IMR-90 (cell line): Measurements from ENCODE around the gene LIN9. TPM values are rescaled to one million over a fixed set of nuclear protein-coding genes. Genes with fewer than 3 reads are reported as not detected.
A peak's percentile ranks its signal among the peaks of the same experiment; 100 is the strongest.

Experiments
- ATAC-seq: fragments of 200-7000 bp; cut with Tn5 transposase; 2 replicates; pipeline ENCODE4 v1.9.1; 2020; ENCODE audit warnings: low read depth, mild to moderate bottlenecking, moderate library complexity
- BruUV-seq: library from RNA; stranded (reverse); fragments of 400-500 nt; replicated peaks from 2 replicates; lab custom pipeline; 2021; lab: Mats Ljungman, UMichigan
- CTCF ChIA-PET: fragments of 300-600 bp; formaldehyde crosslinking; extraction: SDS; loops from one replicate; lab custom pipeline; 2021; ENCODE audit warnings: antibody characterized with exemption; lab: Yijun Ruan, JAX
- POLR2A ChIA-PET: fragments of 300-600 bp; sonication (Branson Sonifier 250); formaldehyde crosslinking; loops from one replicate; lab custom pipeline; 2022; ENCODE audit warnings: antibody characterized with exemption; ENCODE audit not compliant: unreplicated experiment; lab: Charles Lee
- DNase-seq: peaks from one replicate; pipeline ENCODE4 v3.0.0; 2013
- H2AFZ ChIP-seq: replicated peaks from 2 replicates; pipeline ENCODE3; 2013; ENCODE audit warnings: low read length, mild to moderate bottlenecking; ENCODE audit not compliant: poor library complexity
- H2AK5ac ChIP-seq: 2 replicates; pipeline ENCODE4 v1.6.1; 2013; ENCODE audit warnings: low read depth, low read length, inconsistent platforms
- H2AK9ac ChIP-seq: replicated peaks from 2 replicates; pipeline ENCODE3; 2013; ENCODE audit warnings: mild to moderate bottlenecking, low read depth, low read length, moderate library complexity; ENCODE audit not compliant: poor library complexity
- H2BK120ac ChIP-seq: 2 replicates; pipeline ENCODE4 v1.6.1; 2013; ENCODE audit warnings: low read depth, low read length, inconsistent platforms
- H2BK15ac ChIP-seq: 3 replicates; pipeline ENCODE4 v1.6.1; 2013; ENCODE audit warnings: low read depth, low read length, inconsistent platforms
- H2BK20ac ChIP-seq: 2 replicates; pipeline ENCODE4 v1.6.1; 2013; ENCODE audit warnings: low read depth, mild to moderate bottlenecking, inconsistent platforms, low read length, moderate library complexity
- H2BK5ac ChIP-seq: 2 replicates; pipeline ENCODE4 v1.6.1; 2013; ENCODE audit warnings: mild to moderate bottlenecking, low read depth, low read length, inconsistent platforms; ENCODE audit not compliant: poor library complexity, severe bottlenecking
- H3K14ac ChIP-seq: replicated peaks from 2 replicates; pipeline ENCODE4 v1.6.1; 2013; ENCODE audit warnings: low read depth, low read length, inconsistent platforms
- H3K18ac ChIP-seq: 2 replicates; pipeline ENCODE4 v1.6.1; 2013; ENCODE audit warnings: low read depth, low read length, control low read depth
- H3K23ac ChIP-seq: 2 replicates; pipeline ENCODE4 v1.6.1; 2013; ENCODE audit warnings: low read depth, low read length, inconsistent platforms
- H3K27ac ChIP-seq: 2 replicates; pipeline ENCODE4 v1.5.1; 2013; ENCODE audit warnings: mild to moderate bottlenecking, control low read depth, low read length; ENCODE audit not compliant: insufficient read depth
- H3K27me3 ChIP-seq: 2 replicates; pipeline ENCODE4 v1.6.1; 2013; ENCODE audit warnings: low read length; ENCODE audit not compliant: control insufficient read depth, insufficient read depth
- H3K36me3 ChIP-seq: 2 replicates; pipeline ENCODE4 v1.6.1; 2013; ENCODE audit warnings: low read length, mixed read lengths; ENCODE audit not compliant: control insufficient read depth, insufficient read depth
- H3K4ac ChIP-seq: 2 replicates; pipeline ENCODE4 v1.6.1; 2013; ENCODE audit warnings: low read depth, low read length, inconsistent platforms
- H3K4me1 ChIP-seq: 2 replicates; pipeline ENCODE4 v1.6.1; 2013; ENCODE audit warnings: low read length, mixed read lengths; ENCODE audit not compliant: control insufficient read depth, insufficient read depth
- H3K4me2 ChIP-seq: 2 replicates; pipeline ENCODE4 v1.6.1; 2013; ENCODE audit warnings: low read depth, mild to moderate bottlenecking, control low read depth, low read length, moderate library complexity
- H3K4me3 ChIP-seq: 2 replicates; pipeline ENCODE4 v1.5.1; 2013; ENCODE audit warnings: low read depth, mild to moderate bottlenecking, control low read depth, low read length, moderate library complexity; ENCODE audit not compliant: insufficient read depth
- H3K56ac ChIP-seq: 2 replicates; pipeline ENCODE4 v1.6.1; 2013; ENCODE audit warnings: low read length, inconsistent platforms; ENCODE audit not compliant: insufficient read depth; ENCODE audit errors: extremely low read depth
- H3K79me1 ChIP-seq, 2 experiments: 2 replicates each; pipeline ENCODE4 v1.6.1; 2013; ENCODE audit warnings: low read length in 2 of 2, inconsistent platforms in 1 of 2, low read depth in 1 of 2
- H3K9ac ChIP-seq: 2 replicates; pipeline ENCODE4 v1.6.1; 2013; ENCODE audit warnings: low read depth, low read length, control low read depth
- H3K9me1 ChIP-seq: 2 replicates; pipeline ENCODE4 v1.6.1; 2013; ENCODE audit warnings: low read length, inconsistent platforms; ENCODE audit not compliant: insufficient read depth
- H3K9me3 ChIP-seq: 2 replicates; pipeline ENCODE4 v1.6.1; 2013; ENCODE audit warnings: low read length; ENCODE audit not compliant: control insufficient read depth, insufficient read depth
- H4K20me1 ChIP-seq: 2 replicates; pipeline ENCODE4 v1.6.1; 2013; ENCODE audit warnings: low read length, inconsistent platforms; ENCODE audit not compliant: insufficient read depth
- H4K5ac ChIP-seq: 2 replicates; pipeline ENCODE4 v1.6.1; 2013; ENCODE audit warnings: mild to moderate bottlenecking, low read depth, low read length, control low read depth
- H4K8ac ChIP-seq, 2 experiments: 2 replicates each; pipeline ENCODE4 v1.6.1; 2013; ENCODE audit warnings: low read depth in 2 of 2, low read length in 2 of 2, control low read depth in 1 of 2, inconsistent platforms in 1 of 2
- H4K91ac ChIP-seq: 2 replicates; pipeline ENCODE4 v1.6.1; 2013; ENCODE audit warnings: low read depth, low read length, inconsistent platforms; ENCODE audit not compliant: insufficient read depth
- BHLHE40 ChIP-seq: fragments of 150-350 bp; IDR thresholded peaks from 2 replicates; pipeline ENCODE4 v1.6.1; 2016; ENCODE audit warnings: mild to moderate bottlenecking, low read depth, low read length
- NFE2L2 ChIP-seq: fragments of 150-350 bp; IDR thresholded peaks from 2 replicates; pipeline ENCODE4 v1.6.1; 2016; ENCODE audit warnings: low read depth, mild to moderate bottlenecking, low read length
- WGBS, 2 experiments: methylation state at CpG; one replicate each; pipeline versions ENCODE4 v1.1.5 to v1.1.7; 2013; ENCODE audit warnings: missing lambda C conversion rate in 2 of 2; ENCODE audit not compliant: insufficient read length in 1 of 2; ENCODE audit errors: extremely low coverage in 2 of 2; 5-methylcytosine and 5-hydroxymethylcytosine counted together
- dilution Hi-C: fragments of 300-500 bp; cut with HindIII; formaldehyde crosslinking; loops from one replicate; pipeline ENCODE4 v1.14.3; 2018; ENCODE audit warnings: low sequenced_read_pairs; ENCODE audit not compliant: unreplicated experiment
- in situ Hi-C: fragments of 300-500 bp; cut with MboI; formaldehyde crosslinking; loops from 3 replicates; pipeline ENCODE4 v1.14.3; 2019; ENCODE audit warnings: low sequenced_read_pairs, inconsistent platforms, mixed read lengths
- intact Hi-C: fragments of 100-400 bp; cut with micrococcal nuclease; formaldehyde crosslinking; loops from 2 replicates; pipeline ENCODE4 v1.10.0; 2022
- polyA plus RNA-seq, 3 experiments: library from polyadenylated mRNA; depleted of rRNA; stranded (reverse); fragments of >200 nt; gene quantifications; 2 replicates each; pipeline ENCODE4 v1.2.3, GENCODE V29; 2012; ENCODE audit warnings: low replicate concordance in 1 of 3
- total RNA-seq: library from RNA; depleted of rRNA; stranded (reverse); fragments of >200 nt; gene quantifications from 2 replicates; pipeline ENCODE4 v1.2.3, GENCODE V29; 2012

LIN9 gene
- total and polyA plus RNA-seq, 2 of the 4 experiments (the other 2 are of a cell fraction): 2.3 to 3.9 TPM

DNA sequence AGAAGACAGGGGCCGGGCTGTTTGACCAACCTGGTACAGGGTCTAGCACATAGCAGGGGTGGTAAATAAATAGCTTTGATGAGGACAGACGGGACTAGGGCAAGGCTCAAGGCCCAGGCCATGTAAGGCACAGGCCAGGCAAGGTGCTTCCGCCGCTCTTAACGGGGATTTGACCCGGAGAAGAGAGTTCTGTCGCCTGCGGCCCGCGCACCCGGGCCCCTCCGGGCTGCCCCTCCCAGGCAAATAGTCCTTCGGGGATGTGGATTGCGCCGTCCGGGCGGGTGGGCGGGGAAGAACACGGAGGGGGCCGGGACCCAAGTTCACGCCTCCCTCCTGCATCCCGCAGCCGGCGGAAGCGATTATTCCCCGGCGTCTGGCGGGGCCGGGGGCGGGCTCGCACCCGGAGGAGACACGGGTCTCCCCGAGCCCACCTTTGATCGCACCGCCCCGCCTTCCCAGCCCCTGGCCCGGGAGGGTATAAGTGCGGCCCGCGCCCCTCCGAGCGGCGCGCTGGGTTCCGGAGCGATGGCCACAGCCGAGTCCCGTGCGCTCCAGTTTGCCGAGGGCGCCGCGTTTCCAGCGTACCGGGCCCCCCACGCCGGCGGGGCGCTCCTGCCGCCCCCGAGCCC is 85.7 kb downstream of the LIN9 start, which contains the start of gene MIXL1:
Gene MIXL1, plus strand, starts transcription at position 508 of the 629 bp plus-strand sequence. Its CDS starts 18 bp downstream, at position 526.
- Histone ChIP-seq H3K14ac (no peak within 1 kb of the TSS), H2AK5ac (no peak within 1 kb of the TSS), H3K9ac (peak within 1 kb of the TSS; percentile 56; the same call in 1 of the 2 replicates), H2AFZ (peak within 1 kb of the TSS; percentile 92), H3K4ac (no peak within 1 kb of the TSS), H3K9me3 (no peaks in the 10 kb centered on the region), H3K18ac (no peak within 1 kb of the TSS), H2BK20ac (no peak within 1 kb of the TSS), H3K4me2 (peak within 1 kb of the TSS; percentile 92), H3K56ac (no peak within 1 kb of the TSS), H3K27ac (no peak within 1 kb of the TSS), H4K91ac (no peak within 1 kb of the TSS), H3K4me1 (0 out of 2 replicates have a peak, but pooled peaks cover 1% of the 10 kb centered on the region), H2BK120ac (no peak within 1 kb of the TSS), H4K8ac (no peak within 1 kb of the TSS), H3K4me3 (peak within 1 kb of the TSS; percentile 37), H2BK5ac (no peak within 1 kb of the TSS), H3K9me1 (no peaks in the 10 kb centered on the region), H3K23ac (no peak within 1 kb of the TSS), H3K36me3 (no peaks in the 10 kb centered on the region), H2BK15ac (no peak within 1 kb of the TSS), H4K20me1 (no peaks in the 10 kb centered on the region), H2AK9ac (peak within 1 kb of the TSS; percentile 13), H3K79me1 (no peaks in the 10 kb centered on the region), H3K27me3 (peaks cover 19% of the 10 kb centered on the region), H4K5ac (no peak within 1 kb of the TSS)
- peak; percentile 62 for ATAC-seq
- BruUV-seq: no TSS peak
- intact Hi-C loops (no loop called here), dilution Hi-C loops (no loop called here), in situ Hi-C loops (no loop called here)
- ChIA-PET POLR2A (no interaction called here), CTCF (interaction anchor here (1.0 kb wide), 1 partner anchor 97 kb away, joined by 4 read pairs; no protein-coding TSS in a partner anchor)
- 1% methylated on average over 22 of the region's 62 CpGs; no CpG with 5 or more reads in 1 of the 2 experiments for WGBS, 2 experiments
- no peak for DNase-seq
- TF ChIP-seq NFE2L2: no peak
- no peak for TF ChIP-seq BHLHE40
